Upper lobe of right lung (tissue), 1 donor: Measurements from ENCODE around the gene DSCAM. TPM values are rescaled to one million over a fixed set of nuclear protein-coding genes. Genes with fewer than 3 reads are reported as not detected.
"Not testable (repeated sequence)": the region's sequence is repeated elsewhere in the genome, so short reads cannot be mapped to it uniquely, and the experiment has no call there.

Experiments
- ATAC-seq: fragments of 200-7000 bp; cut with Tn5 transposase; one replicate; pipeline ENCODE4 v1.9.1; 2020; ENCODE audit warnings: mild to moderate bottlenecking, moderate library complexity
- DNase-seq: peaks from one replicate; pipeline ENCODE4 v3.0.0-alpha.2; 2020
- H3K27ac ChIP-seq: fragments of 200-600 bp; one replicate; pipeline ENCODE4 v1.8.0; 2022
- H3K27me3 ChIP-seq: fragments of 200-600 bp; one replicate; pipeline ENCODE4 v1.8.0; 2022; ENCODE audit warnings: mild to moderate bottlenecking
- H3K36me3 ChIP-seq: fragments of 200-600 bp; one replicate; pipeline ENCODE4 v1.8.0; 2022
- H3K4me1 ChIP-seq: fragments of 200-600 bp; one replicate; pipeline ENCODE4 v1.8.0; 2022
- H3K4me3 ChIP-seq: fragments of 200-600 bp; one replicate; pipeline ENCODE4 v1.8.0; 2022; ENCODE audit warnings: mild to moderate bottlenecking
- H3K9me3 ChIP-seq: fragments of 200-600 bp; one replicate; pipeline ENCODE4 v1.8.0; 2022
- intact Hi-C: fragments of 100-400 bp; cut with DNase I; formaldehyde crosslinking; loops from one replicate; pipeline ENCODE4 v1.11.0; 2022
- long read RNA-seq: library from polyadenylated mRNA; unstranded; transcript quantifications from one replicate; pipeline ENCODE4 v2.0.0, GENCODE V29; 2021
- total RNA-seq: library from RNA; stranded (reverse); fragmentation: NEBNext Ultra II Directional; extraction: Animal tissue kit (Norgen Biotek cat#: 25700); gene quantifications from one replicate; pipeline ENCODE4 v1.2.1, GENCODE V29; 2021
- TF ChIP-seq, protein P1 (sequence below): fragments of 200-600 bp; IDR thresholded peaks from one replicate; pipeline ENCODE4 v1.8.0; 2022; ENCODE audit warnings: antibody characterized with exemption
- donor health status: DM: no; HTN: yes; CAD: no; lungs with severe emphysema.

Gene DSCAM, protein sequence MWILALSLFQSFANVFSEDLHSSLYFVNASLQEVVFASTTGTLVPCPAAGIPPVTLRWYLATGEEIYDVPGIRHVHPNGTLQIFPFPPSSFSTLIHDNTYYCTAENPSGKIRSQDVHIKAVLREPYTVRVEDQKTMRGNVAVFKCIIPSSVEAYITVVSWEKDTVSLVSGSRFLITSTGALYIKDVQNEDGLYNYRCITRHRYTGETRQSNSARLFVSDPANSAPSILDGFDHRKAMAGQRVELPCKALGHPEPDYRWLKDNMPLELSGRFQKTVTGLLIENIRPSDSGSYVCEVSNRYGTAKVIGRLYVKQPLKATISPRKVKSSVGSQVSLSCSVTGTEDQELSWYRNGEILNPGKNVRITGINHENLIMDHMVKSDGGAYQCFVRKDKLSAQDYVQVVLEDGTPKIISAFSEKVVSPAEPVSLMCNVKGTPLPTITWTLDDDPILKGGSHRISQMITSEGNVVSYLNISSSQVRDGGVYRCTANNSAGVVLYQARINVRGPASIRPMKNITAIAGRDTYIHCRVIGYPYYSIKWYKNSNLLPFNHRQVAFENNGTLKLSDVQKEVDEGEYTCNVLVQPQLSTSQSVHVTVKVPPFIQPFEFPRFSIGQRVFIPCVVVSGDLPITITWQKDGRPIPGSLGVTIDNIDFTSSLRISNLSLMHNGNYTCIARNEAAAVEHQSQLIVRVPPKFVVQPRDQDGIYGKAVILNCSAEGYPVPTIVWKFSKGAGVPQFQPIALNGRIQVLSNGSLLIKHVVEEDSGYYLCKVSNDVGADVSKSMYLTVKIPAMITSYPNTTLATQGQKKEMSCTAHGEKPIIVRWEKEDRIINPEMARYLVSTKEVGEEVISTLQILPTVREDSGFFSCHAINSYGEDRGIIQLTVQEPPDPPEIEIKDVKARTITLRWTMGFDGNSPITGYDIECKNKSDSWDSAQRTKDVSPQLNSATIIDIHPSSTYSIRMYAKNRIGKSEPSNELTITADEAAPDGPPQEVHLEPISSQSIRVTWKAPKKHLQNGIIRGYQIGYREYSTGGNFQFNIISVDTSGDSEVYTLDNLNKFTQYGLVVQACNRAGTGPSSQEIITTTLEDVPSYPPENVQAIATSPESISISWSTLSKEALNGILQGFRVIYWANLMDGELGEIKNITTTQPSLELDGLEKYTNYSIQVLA (N-terminal part only)
- total RNA-seq, result not detected
- long read RNA-seq, result 0 reads

DNA sequence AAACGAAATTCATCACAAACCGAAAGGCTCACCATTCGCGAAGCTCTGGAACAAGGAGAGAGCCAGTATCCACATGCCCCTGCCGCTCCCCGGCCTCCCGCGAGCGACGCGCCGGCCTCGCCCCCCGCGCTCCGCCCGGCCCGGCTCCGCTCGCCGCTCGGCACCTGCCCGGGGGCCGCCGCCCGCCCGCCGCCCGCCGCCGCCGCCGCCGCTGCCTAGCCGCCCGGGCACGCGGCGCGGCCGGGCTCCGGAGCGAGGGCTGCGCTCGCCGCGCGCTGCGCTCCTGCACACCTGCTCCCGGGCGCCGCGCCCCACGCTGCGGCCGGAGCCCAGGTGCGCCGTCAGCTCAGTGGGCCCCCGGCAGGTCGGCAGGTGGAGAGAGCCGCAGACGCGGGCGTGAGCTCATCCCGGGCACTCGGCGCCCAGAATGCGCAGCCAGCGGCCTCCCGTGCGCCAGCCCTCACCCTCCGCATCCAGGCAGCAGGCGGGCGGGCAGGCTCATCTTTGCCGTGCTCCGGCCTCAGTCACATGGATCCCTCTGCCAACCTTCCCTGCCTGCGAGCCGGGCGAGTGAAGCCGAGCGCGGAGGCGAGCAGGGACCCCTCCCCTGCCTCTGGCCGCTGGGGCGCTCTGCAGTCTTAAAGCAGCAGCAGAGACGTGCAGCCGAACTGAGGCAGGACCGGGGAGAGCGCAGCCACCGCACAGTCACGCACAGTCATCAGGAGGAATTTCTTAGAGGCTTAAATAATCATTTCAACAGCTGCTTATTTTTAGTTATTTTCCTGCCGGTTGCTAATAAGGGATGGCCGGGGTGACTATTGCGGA, at the start of gene DSCAM:
DSCAM (minus strand) TSS at position 572 of the 825 bp plus-strand sequence; CDS start at position 75, 497 bp downstream.
- peaks cover 38% of the 10 kb centered on the region for H3K27me3 ChIP-seq
- DNase-seq, result no peak
- H3K4me3 ChIP-seq, result no peak within 1 kb of the TSS
- H3K9me3 ChIP-seq, result no peaks in the 10 kb centered on the region
- peak; percentile 41 for ATAC-seq
- intact Hi-C loops, result no loop called here
- TF ChIP-seq, protein P1, sequence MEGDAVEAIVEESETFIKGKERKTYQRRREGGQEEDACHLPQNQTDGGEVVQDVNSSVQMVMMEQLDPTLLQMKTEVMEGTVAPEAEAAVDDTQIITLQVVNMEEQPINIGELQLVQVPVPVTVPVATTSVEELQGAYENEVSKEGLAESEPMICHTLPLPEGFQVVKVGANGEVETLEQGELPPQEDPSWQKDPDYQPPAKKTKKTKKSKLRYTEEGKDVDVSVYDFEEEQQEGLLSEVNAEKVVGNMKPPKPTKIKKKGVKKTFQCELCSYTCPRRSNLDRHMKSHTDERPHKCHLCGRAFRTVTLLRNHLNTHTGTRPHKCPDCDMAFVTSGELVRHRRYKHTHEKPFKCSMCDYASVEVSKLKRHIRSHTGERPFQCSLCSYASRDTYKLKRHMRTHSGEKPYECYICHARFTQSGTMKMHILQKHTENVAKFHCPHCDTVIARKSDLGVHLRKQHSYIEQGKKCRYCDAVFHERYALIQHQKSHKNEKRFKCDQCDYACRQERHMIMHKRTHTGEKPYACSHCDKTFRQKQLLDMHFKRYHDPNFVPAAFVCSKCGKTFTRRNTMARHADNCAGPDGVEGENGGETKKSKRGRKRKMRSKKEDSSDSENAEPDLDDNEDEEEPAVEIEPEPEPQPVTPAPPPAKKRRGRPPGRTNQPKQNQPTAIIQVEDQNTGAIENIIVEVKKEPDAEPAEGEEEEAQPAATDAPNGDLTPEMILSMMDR, result no peak
- H3K27ac ChIP-seq, result no peak within 1 kb of the TSS
- H3K36me3 ChIP-seq, result no peaks in the 10 kb centered on the region
- H3K4me1 ChIP-seq, result no peaks in the 10 kb centered on the region

DNA sequence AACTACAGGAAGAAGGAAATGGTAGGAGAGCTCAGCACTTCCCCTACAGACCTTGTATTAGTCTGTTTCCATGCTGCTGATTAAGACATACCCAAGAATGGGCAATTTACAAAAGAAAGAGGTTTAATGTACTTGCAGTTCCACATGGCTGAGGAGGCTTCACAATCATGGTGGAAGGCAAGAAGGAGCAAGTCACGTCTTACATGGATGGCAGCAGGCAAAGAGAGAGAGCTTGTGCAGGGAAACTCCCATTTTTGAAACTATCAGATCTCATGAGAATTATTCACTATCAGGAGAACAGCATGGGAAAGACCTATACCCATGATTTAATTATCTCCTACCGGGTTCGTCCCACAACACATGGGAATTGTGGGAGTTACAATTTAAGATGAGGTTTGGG, 48.7 kb upstream of the DSCAM start:
- H3K4me3 ChIP-seq, DNase-seq, H3K27ac ChIP-seq, H3K27me3 ChIP-seq, ATAC-seq, H3K4me1 ChIP-seq, H3K9me3 ChIP-seq, H3K36me3 ChIP-seq, intact Hi-C loops: not testable (repeated sequence)

DNA sequence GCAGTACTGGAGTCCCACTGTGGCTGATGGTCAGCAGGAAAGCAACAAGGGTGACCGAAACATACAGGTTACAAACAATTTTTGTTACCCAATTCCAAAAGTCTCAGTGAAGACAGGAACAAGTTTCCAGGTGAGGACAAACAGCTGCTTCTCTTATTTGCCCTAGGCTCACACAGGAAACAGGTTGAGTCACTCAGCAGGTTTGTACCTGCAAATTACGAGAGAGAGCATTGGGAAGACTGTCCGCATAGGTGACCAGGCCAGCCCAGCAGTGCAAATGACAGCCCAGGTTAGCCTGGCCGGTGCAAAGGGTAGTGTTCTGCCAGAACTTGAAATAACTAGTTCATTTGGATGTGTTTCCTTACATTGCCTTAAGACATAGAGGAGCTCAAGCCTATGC, 40.0 kb upstream of the DSCAM start:
- Histone ChIP-seq H3K27me3 (no peaks in the 10 kb centered on the region), H3K36me3 (no peaks in the 10 kb centered on the region), H3K4me1 (no peaks in the 10 kb centered on the region), H3K9me3 (no peaks in the 10 kb centered on the region), H3K4me3 (no peak overlapping the region), H3K27ac (no peak overlapping the region)
- TF ChIP-seq, protein P1, result no peak
- no peak for ATAC-seq
- no peak for DNase-seq
- intact Hi-C loops, result no loop called here

DNA sequence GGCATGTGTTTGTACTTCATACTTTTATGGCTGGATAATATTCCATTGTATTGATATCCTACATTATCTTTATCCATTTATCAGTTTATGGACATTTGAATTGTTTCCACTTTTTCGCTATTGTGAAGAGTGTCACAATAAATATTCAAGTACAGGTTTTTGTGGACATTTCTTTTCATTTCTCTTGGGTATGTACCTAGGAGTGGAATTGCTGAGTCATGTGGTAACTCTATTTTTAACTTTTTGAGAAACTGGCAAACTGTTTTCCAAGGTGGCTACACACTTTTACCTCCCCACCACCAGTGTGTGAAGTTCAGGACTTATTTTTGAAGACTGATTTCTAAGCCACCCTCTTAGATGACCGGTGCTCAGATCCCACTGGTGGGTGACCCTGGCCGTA, 39.0 kb upstream of the DSCAM start:
- H3K4me1 ChIP-seq, result no peaks in the 10 kb centered on the region
- intact Hi-C loops, result no loop called here
- TF ChIP-seq, protein P1, result no peak
- H3K36me3 ChIP-seq, result no peaks in the 10 kb centered on the region
- no peak for DNase-seq
- no peak for ATAC-seq
- H3K27ac ChIP-seq, result no peak overlapping the region
- no peak overlapping the region for H3K4me3 ChIP-seq
- no peaks in the 10 kb centered on the region for H3K9me3 ChIP-seq
- H3K27me3 ChIP-seq, result no peaks in the 10 kb centered on the region

DNA sequence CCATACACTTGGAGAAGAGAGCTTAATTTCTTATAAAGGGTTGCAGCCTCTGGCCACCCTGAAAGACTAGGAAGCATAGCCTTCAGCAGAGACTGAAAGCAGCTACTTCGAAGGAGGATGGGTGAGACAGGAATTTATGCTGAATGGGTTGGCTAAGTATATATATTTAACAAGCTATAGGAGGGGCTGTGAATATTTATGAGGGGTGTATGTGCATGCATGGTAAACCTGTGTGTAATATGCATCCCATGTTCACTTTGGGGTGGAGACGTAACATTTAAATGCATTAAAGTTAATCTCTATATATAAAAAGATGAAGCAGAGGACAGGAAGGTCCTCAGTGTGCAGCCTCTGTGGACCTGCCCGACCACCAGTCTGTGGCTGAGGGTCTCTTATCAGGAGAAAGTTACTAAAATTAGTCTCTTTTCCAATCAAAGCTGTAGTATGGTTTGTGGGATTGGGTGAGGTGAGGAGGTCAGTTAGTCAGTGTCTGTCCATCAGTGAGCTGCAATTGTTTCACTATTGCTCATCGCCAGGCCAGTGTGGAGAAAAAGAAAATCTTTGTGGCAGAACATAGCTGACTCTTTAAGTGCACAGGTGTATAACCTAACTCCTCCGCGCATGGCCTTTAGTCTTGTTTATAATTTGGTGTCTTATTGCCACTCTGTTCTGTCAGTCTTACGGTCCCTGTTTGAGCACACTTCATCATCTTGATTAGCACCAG, 35.4 kb upstream of the DSCAM start:
- TF ChIP-seq, protein P1, result no peak
- Histone ChIP-seq H3K4me3 (no peak overlapping the region), H3K9me3 (no peaks in the 10 kb centered on the region), H3K27me3 (no peaks in the 10 kb centered on the region), H3K27ac (no peak overlapping the region), H3K4me1 (no peaks in the 10 kb centered on the region), H3K36me3 (no peaks in the 10 kb centered on the region)
- DNase-seq, result no peak
- ATAC-seq, result no peak
- intact Hi-C loops, result no loop called here
